HK-2 (cell line): ENCODE results near the gene CDC16.
"Not testable (repeated sequence)": the region's sequence is repeated elsewhere in the genome, so short reads cannot be mapped to it uniquely, and the experiment has no call there.

ENCODE experiments used
- DNase-seq: peaks from one replicate; pipeline ENCODE4 v3.0.0-alpha.2; 2018; ENCODE audit not compliant: unreplicated experiment

CDC16 gene

GRCh38 chr13:114228176-114228575 lies 6.5 kb upstream of the CDC16 start:
- DNase-seq: no peak

DNA sequence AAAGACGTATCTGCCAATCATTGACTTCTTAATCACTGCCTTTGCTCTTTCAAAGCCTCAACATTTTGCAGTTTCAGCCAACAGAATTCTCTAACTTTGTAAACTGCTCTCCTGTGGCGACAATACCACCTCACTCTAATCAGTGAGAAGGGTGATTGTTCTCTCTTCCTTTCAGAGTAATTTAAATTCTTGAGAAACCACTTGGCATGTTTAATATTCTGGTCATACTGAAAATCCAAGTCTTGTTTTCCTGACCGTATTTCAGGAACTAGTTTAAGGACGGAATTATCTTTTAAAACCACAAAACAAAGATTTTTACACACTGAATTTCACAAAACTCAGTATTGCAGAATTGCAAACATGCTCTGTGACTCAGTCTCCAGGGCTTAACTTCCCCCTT lies 5.2 kb upstream of the CDC16 start:
- no peak for DNase-seq

DNA sequence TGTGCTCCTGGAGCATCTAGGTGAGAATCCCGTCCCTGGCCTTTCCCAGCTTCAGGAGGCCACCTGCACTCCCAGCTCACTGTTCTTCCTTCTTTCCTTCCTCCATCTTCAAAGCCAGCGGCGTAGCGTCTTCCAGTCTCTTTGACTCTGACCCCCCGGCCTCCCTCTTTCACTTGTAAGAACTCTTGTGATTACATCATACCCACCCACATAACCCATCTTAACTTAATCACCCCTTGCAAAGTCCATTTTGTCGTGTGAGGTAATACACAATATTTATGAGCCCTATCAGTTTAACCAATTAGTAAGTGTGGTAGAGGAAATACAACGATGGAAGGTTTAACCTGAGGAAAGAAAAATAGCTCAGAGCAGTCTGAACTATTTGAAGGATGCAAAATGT lies 4.6 kb upstream of the CDC16 start:
- DNase-seq: no peak

DNA sequence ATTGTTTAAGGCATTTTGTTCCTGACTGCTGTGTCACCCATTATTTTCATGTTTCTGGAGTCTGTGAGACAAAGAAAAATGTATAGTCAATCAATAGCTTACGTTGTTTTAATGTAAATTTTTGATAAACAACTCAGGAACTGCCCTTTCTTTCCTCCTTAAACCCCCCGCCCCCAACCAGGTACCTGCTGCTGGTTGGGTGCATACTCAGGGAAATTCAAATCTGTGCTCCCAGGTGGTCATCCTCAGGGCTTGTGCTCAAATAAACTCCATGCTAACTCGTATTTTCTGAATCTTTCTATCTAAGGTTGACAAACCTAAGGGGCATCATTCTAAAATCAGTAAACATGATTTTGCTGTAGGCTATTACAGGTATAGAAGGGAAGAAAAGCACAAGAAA lies 4.1 kb upstream of the CDC16 start:
- DNase-seq: no peak

DNA sequence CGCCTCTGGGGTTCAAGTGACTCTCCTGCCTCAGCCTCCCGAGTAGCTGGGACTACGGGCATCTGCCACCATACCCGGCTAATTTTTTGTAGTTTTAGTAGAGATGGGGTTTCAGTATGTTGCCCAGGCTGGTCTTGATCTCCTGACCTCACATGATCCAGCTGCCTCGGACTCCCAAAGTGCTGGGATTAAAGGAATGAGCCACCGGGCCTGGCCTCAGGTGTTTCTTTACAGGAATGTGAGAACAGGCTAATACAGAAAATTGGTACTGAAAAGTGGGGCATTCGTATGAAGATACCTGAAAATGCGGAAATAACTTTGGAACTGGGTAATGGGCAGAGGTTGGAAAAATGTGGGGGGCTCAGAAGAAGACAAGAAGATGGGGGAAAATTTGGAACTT lies 2.8 kb upstream of the CDC16 start:
- DNase-seq: no peak

DNA sequence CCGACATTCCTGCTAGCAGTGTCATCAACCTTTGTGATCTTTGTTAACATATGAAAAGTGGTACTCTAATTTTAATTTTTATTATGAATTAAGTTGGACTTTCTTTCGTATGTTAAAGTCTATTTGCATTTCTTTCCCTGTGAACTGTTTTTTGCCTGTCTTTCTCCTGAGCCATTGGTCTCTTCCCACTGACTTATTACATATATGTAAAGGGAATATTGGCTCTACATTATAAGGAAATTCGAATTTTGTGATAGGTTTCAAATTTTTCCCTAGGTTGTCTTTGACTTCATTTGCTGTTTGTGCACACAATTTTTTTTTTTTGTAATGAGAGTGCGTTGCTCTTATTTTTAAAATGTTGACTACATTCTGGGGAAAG lies 442 bp upstream of the CDC16 start:
- DNase-seq: no peak

GRCh38 chr13:114235697-114236096 lies 1.0 kb downstream of the CDC16 start:
- no peak for DNase-seq

GRCh38 chr13:114236227-114236626 lies 1.5 kb downstream of the CDC16 start:
- DNase-seq: no peak

DNA sequence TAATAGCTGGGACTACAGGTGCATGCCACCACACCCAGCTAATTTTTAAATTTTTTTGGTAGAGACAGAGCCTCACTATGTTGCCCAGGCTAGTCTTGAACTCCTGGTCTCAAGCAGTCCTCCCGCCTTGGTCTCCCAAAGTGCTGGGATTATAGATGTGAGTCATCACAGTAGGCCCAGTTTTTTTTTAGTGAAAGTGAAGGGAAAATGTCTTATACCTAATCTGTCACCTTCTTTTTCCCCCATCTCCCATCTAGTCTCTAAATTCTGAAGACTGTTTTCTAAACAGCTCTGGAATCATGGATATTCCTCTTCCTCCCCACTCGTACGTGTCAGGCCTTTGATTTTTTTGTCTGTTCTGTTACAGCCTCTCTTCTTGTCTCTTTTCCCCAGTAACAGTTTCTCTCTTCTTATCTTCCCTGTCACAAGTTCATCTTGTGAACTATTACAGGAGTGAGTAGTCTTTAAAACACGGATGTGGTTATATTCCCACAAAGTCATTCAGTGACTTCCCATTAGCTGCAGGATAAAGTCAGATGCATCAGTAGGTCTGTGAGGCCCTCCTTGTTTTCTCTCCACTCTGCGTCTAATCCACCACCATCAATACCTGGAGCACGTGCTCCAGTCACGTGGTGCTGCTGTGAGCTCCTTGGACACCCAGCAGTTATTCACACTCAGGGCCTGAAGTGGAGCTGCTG lies 2.9 kb downstream of the CDC16 start:
- DNase-seq: no peak

DNA sequence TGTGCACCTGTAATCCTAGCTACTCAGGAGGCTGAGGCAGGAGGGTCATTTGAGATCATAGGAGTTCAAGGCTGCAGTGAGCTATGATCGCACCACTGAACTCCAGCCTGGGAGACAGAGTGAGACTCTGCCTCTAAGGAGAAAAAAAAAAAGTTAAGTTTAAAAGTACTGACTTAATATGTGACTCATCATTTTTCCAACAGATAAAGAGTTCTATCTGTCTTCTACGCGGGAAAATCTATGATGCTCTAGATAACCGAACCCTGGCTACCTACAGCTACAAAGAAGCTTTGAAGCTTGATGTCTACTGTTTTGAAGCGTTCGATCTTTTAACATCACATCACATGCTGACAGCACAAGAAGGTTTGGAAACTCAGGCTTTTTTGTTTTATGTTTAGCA lies 7.2 kb downstream of the CDC16 start:
- DNase-seq: no peak

GRCh38 chr13:114243971-114244370 lies 9.3 kb downstream of the CDC16 start:
- no peak for DNase-seq

DNA sequence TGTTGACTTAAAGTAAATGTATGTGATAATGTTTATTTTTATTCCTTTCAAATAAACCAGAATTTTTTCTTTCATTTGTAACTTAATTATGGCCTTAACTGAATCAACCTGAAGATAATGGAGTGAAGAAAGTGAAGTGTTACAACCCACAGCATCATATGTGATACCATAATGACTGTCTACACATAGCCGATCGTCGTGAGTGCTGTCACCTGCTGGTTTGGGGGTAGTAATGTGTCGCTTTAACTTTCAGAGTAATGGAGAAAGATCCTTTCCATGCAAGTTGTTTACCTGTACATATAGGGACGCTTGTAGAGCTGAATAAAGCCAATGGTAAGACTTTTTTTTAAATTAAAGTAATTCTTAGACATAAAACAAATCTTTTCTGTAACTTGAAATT lies 9.9 kb downstream of the CDC16 start:
- DNase-seq: no peak

DNA sequence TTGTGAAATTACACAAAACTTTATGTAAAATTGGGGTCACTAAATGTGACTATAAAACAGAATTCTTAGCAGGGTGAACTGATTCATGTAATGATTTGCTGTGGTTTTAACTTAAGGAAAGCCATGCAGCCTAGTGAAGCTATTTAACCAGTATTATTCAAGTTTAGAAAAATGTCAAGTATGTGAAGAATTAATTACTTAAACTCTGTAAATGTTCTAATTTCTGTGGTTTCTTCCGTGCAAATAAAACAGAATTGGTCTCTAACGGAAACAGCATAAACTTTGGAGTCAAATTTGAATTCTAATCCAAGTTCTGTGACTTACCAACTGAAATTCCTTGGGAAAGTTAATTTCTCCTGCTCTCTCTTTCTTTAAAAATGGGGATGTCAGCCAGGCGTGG lies 13.3 kb downstream of the CDC16 start:
- no peak for DNase-seq

GRCh38 chr13:114249077-114249476 lies 14.4 kb downstream of the CDC16 start:
- DNase-seq: no peak

GRCh38 chr13:114251639-114252440 lies 17.1 kb downstream of the CDC16 start:
- DNase-seq: not testable (repeated sequence)

DNA sequence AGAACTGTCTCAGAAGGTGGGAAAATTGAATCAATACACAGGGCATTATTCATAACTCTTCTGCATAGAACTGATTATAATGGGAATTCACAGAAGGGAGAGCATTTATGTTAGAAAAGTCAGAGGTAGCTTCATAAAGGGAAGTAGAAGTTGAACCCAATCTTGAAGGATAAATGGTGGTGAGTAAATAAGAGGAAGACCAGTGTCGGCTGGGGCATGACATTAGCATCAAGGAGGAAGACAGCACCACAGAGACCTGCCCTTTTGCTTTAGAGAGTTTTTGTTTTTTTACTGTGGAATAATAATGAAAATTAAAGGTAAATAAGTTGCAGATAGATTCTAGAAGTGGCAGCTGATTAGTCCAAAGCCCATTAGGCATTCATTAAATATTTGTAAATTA lies 21.9 kb downstream of the CDC16 start:
- no peak for DNase-seq

GRCh38 chr13:114257014-114257413 lies 22.3 kb downstream of the CDC16 start:
- no peak for DNase-seq

- no peak for DNase-seq
These were observed 23.9 kb downstream of the CDC16 start for GRCh38 chr13:114258589-114258988.

DNA sequence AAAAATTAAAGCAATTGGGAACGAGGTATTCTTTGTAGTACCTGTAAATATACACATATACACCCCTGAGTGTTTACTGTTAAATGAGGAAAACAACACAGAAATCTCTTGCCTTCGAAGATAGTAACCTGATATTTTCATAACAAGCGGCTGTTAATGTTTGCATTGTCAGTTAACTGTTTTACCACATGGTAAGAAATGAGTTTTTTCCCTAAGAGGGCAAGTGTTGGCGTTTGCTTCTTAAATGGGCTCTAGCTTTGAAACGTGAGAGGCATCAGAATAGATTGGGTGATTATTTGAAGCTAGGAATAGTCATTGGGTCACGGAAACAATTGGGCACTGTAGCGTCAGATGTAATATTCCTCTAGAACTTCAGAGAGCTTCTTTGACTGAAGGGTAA lies 24.7 kb downstream of the CDC16 start:
- no peak for DNase-seq

- DNase-seq: no peak
These were observed 25.3 kb downstream of the CDC16 start for GRCh38 chr13:114259974-114260373.

DNA sequence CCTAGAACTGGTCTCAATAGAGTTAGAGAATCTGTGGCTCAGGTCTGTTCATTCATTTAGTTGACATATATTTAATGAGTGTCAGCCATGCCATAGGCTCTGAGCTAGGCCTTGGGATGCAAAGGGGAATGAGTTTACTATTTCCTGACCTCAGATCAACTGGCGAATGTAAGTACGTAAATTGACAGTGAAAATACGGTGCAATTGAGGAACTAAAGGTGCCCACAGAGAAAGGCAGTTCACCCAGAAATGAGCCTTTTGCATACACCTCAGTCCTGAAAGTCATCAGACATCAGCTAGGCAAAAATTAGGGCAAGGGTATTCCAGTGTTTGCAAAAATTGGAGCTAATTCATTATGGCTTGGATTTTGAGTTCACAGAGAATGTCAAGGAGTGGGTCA lies 26.1 kb downstream of the CDC16 start:
- DNase-seq: no peak

DNA sequence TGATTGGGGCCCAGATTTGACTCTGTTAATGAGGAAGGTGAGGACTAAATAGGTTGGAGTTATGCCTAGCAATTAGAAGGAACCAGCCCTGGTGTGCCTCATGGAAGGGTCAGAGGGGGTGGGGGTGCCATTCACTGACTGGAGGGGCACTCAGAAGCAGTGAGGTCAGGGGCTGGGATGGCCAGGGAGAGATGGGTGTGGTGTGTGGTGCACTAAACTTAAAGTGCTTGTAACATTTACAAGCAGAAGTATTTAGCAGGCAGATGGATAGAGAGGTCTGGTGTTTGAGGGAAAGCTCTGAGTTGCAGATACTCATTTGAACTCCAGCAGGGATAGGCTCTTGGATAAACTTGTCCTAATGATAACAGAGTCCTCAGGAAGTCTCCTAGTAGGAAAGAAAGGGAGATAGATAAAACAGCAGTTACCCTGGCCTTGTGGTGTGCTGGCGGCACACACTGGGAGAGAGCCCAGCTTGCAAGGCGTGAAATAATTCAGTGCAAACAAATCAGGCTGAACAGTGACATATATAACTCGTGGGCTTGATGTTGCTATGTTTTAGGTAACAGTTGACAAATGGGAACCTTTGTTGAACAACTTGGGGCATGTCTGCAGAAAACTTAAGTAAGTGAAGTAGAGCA lies 26.8 kb downstream of the CDC16 start:
- no peak for DNase-seq

DNA sequence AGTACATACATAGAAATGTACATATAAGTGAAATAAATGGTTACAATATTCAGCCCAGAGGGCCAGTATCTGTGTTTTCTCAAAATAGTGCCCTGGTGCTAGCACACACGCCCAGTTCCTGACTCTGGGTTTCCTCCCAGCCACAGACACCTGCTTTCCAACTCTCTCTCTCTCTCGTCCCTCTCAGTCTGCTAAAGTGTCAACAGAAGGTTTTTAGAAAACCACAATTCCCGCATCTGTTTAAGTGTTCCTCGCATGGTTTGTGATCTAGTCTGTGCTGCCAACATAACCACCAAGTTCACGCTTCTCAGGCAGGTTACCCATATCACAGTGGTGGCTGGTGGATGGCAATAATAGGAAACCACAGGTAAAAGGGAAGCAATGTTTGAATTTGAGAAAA lies 28.9 kb downstream of the CDC16 start:
- no peak for DNase-seq
